UCSD-AML1 (cell line): ENCODE measurements around the gene TREM1.
"Not testable (repeated sequence)": the region's sequence is repeated elsewhere in the genome, so short reads cannot be mapped to it uniquely, and the experiment has no call there.

Source experiments
- DNase-seq: peaks from one replicate; lab custom pipeline; 2025; ENCODE audit not compliant: unreplicated experiment; lab: John Stamatoyannopoulos, UW

TREM1 gene

GRCh38 chr6:41297248-41297647 is 10.8 kb upstream of the TREM1 start:
- not testable (repeated sequence) for DNase-seq

- no peak for DNase-seq
Observed at GRCh38 chr6:41294214-41294872, 7.9 kb upstream of the TREM1 start.

GRCh38 chr6:41291717-41292116 is 5.2 kb upstream of the TREM1 start:
- no peak for DNase-seq

- no peak for DNase-seq
Observed at GRCh38 chr6:41289815-41290214, 3.3 kb upstream of the TREM1 start.

- DNase-seq: no peak
Observed at GRCh38 chr6:41288754-41289129, 2.3 kb upstream of the TREM1 start.

GRCh38 chr6:41288030-41288753 is 1.7 kb upstream of the TREM1 start:
- no peak for DNase-seq

GRCh38 chr6:41284726-41285125 is 1.8 kb downstream of the TREM1 start:
- DNase-seq: no peak

- DNase-seq: no peak
Observed at GRCh38 chr6:41283600-41283999, 2.9 kb downstream of the TREM1 start.

- DNase-seq: no peak
Observed at GRCh38 chr6:41280381-41281057, 6.0 kb downstream of the TREM1 start.

GRCh38 chr6:41278699-41279405 is 7.6 kb downstream of the TREM1 start:
- DNase-seq: peak; percentile 72

- no peak for DNase-seq
Observed at GRCh38 chr6:41277605-41278004, 8.9 kb downstream of the TREM1 start.

- DNase-seq: no peak
Observed at GRCh38 chr6:41275489-41275888, 11.0 kb downstream of the TREM1 start.

- DNase-seq: no peak
Observed at GRCh38 chr6:41274256-41274655, 12.2 kb downstream of the TREM1 start.

GRCh38 chr6:41273714-41274113 is 12.8 kb downstream of the TREM1 start:
- no peak for DNase-seq

- no peak for DNase-seq
Observed at GRCh38 chr6:41272591-41273240, 13.8 kb downstream of the TREM1 start.

- DNase-seq: peak; percentile 79
Observed at GRCh38 chr6:41271901-41272395, 14.5 kb downstream of the TREM1 start.

GRCh38 chr6:41269716-41270115 is 16.8 kb downstream of the TREM1 start:
- DNase-seq: no peak

- no peak for DNase-seq
Observed at GRCh38 chr6:41269166-41269565, 17.3 kb downstream of the TREM1 start.

- no peak for DNase-seq
Observed at GRCh38 chr6:41268478-41268877, 18.0 kb downstream of the TREM1 start.

GRCh38 chr6:41266541-41266940 is 19.9 kb downstream of the TREM1 start:
- no peak for DNase-seq

GRCh38 chr6:41263267-41263666 is 23.2 kb downstream of the TREM1 start:
- no peak for DNase-seq
